Measurements from ENCODE around the gene CEBPG.

Gene CEBPG

DNA sequence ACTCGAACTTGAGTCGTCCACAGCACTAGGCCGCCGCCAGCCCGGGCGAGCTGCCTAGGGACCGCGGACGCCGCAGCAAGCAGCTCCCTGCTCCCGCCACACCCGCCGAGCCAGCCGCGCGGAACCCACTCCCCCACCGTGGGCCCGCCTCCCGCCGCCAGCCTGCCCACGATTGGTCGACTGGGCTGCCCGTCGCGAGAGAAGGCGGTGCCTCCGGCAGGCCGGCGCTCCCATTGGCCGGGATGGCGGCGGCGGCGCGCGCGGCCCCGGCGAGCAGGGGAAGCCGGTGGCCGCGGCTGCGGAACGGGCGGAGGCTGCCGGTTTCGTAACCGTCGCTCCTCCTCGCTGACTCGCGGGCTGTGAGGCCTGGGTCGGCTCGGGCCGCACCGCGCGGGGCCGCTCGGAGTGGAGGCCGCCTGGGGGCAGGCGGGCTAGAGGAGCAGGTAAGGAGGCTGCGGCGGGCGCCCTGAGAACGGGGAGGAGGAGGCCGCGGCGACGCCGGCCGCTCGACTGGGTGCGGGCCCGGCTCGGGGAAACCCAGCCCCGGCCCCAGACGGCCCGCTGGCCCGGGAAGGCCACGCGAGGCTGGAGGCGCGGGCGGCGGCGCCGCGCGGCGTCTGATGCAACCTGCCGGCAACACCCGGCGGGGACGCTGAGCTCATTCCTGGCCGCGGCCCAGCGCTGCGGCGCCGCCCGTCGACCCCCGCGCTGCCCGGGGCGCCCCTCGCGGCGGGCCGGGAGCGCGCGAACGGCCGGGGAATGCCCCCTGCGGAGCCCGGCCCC, at the start of gene CEBPG:
Gene CEBPG (plus strand): TSS at position 257 of the 783 bp plus-strand sequence. CDS start 5,531 bp downstream, outside the sequence.
- peak; percentile 39 for DNase-seq (ENCODE audit: low read depth, low spot score)
- Histone ChIP-seq H3K9me3 (ENCODE audit: control insufficient read depth, insufficient read depth, low read length) (no peaks in the 10 kb centered on the region), H3K4me3 (ENCODE audit: low read length) (peak within 1 kb of the TSS; percentile 98; the same call in 1 of the 2 replicates), H3K4me1 (ENCODE audit: control insufficient read depth, insufficient read depth, low read length) (peaks cover 7% of the 10 kb centered on the region), H3K27ac (ENCODE audit: low read length) (no peak within 1 kb of the TSS), H3K36me3 (ENCODE audit: control insufficient read depth, insufficient read depth, low read length) (no peaks in the 10 kb centered on the region), H3K27me3 (ENCODE audit: control insufficient read depth, insufficient read depth, low read length) (no peaks in the 10 kb centered on the region)
- WGBS (ENCODE audit: insufficient coverage, insufficient read length), result no CpG with 5 or more reads among the region's 118 CpGs

DNA sequence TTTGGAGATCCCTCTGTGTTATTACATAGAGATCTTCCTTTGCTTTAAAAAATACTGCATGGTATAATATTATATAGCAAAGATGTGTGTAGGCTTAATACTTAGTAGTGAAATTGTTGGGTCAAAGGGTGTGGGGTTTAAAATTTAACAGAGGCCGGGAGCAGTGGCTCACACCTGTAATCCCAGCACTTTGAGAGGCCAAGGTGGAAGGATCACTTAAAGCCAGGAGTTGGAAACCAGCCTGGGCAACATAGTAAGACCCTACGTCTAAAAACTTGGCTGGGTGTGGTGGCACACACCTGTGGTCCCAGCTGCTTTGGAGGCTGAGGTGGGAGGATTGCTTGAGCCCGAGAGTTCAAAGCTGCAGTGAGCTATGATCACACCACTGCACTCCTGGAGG, 48.9 kb upstream of the CEBPG start:
- H3K9me3 ChIP-seq (ENCODE audit: control insufficient read depth, insufficient read depth, low read length), result no peaks in the 10 kb centered on the region; the same call in 1 of the 2 replicates
- WGBS (ENCODE audit: insufficient coverage, insufficient read length), result no CpG with 5 or more reads among the region's 3 CpGs
- H3K27me3 ChIP-seq (ENCODE audit: control insufficient read depth, insufficient read depth, low read length), result no peaks in the 10 kb centered on the region; the same call in 1 of the 2 replicates
- H3K27ac ChIP-seq (ENCODE audit: low read length), result no peak overlapping the region
- H3K36me3 ChIP-seq (ENCODE audit: control insufficient read depth, insufficient read depth, low read length), result no peaks in the 10 kb centered on the region
- no peaks in the 10 kb centered on the region for H3K4me1 ChIP-seq (ENCODE audit: control insufficient read depth, insufficient read depth, low read length)
- no peak for DNase-seq (ENCODE audit: low read depth, low spot score)
- H3K4me3 ChIP-seq (ENCODE audit: low read length), result no peak overlapping the region

DNA sequence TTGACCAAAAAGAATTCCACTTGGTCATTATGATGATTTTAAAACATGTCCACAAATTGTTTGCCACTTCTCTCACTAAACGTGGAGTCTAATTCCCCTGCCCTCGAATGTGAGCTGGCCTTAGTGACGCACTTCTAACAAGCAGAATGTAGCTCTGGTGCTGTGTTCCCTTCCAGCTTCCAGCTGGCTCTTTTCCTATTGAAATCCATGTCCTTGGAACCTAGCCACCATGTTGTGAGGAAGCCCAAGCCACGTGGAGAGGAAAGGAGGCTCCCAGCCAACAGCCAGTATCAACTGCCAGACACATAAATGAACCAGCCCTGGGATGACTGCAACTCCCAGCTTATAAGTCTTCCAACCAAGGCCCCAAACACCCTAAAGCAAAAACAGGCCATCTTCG, 47.6 kb upstream of the CEBPG start:
- Histone ChIP-seq H3K27me3 (ENCODE audit: control insufficient read depth, insufficient read depth, low read length) (no peaks in the 10 kb centered on the region; the same call in 1 of the 2 replicates), H3K4me1 (ENCODE audit: control insufficient read depth, insufficient read depth, low read length) (no peaks in the 10 kb centered on the region; the same call in 1 of the 2 replicates), H3K36me3 (ENCODE audit: control insufficient read depth, insufficient read depth, low read length) (no peaks in the 10 kb centered on the region), H3K27ac (ENCODE audit: low read length) (no peak overlapping the region), H3K9me3 (ENCODE audit: control insufficient read depth, insufficient read depth, low read length) (no peaks in the 10 kb centered on the region; the same call in 1 of the 2 replicates), H3K4me3 (ENCODE audit: low read length) (no peak overlapping the region)
- DNase-seq (ENCODE audit: low read depth, low spot score), result no peak
- WGBS (ENCODE audit: insufficient coverage, insufficient read length), result no CpG with 5 or more reads among the region's 5 CpGs

DNA sequence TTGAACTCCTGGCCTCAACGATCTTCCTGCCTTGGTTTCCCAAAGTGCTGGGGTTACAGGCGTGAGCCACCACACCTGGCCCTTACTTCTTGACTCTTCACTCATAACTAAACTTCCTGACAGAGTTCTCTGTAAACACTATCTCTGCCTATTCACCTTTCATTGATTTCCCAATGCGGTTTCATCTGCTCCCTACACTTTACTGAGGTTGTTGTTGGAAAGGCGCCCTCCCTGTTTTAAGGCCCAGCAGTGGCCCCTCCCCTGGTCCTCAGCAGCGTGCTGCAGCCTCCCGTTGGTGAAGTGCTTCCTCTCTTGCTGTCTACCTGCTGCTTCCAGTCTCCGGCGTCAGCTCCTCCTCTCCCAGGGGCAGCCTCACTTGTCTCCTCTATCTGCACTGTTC, 44.4 kb upstream of the CEBPG start:
- Histone ChIP-seq H3K27ac (ENCODE audit: low read length) (no peak overlapping the region), H3K36me3 (ENCODE audit: control insufficient read depth, insufficient read depth, low read length) (no peaks in the 10 kb centered on the region), H3K9me3 (ENCODE audit: control insufficient read depth, insufficient read depth, low read length) (no peaks in the 10 kb centered on the region), H3K4me3 (ENCODE audit: low read length) (no peak overlapping the region), H3K27me3 (ENCODE audit: control insufficient read depth, insufficient read depth, low read length) (no peaks in the 10 kb centered on the region), H3K4me1 (ENCODE audit: control insufficient read depth, insufficient read depth, low read length) (no peaks in the 10 kb centered on the region; the same call in 1 of the 2 replicates)
- DNase-seq (ENCODE audit: low read depth, low spot score), result no peak
- no CpG with 5 or more reads among the region's 8 CpGs for WGBS (ENCODE audit: insufficient coverage, insufficient read length)

DNA sequence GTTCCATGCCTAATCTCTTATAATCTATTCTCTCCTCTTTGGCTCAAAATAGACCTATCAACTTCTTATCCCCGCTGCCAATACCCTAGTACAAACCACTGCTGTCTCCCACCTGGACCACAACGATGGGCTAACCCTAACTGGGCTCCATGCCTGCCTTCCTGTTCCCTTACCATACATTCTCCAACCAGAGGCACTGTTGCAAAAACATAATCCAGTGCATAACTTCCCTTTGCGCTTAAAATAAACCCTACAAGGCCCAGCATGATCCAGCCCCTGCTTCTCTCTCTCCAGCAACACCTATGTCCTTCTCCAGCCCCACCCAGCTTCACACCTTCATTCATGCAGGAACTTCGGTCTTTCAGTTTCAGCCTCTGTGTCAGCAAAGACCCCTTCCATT, 43.8 kb upstream of the CEBPG start:
- Histone ChIP-seq H3K9me3 (ENCODE audit: control insufficient read depth, insufficient read depth, low read length) (no peaks in the 10 kb centered on the region), H3K4me1 (ENCODE audit: control insufficient read depth, insufficient read depth, low read length) (no peaks in the 10 kb centered on the region; the same call in 1 of the 2 replicates), H3K36me3 (ENCODE audit: control insufficient read depth, insufficient read depth, low read length) (no peaks in the 10 kb centered on the region), H3K27me3 (ENCODE audit: control insufficient read depth, insufficient read depth, low read length) (no peaks in the 10 kb centered on the region), H3K27ac (ENCODE audit: low read length) (no peak overlapping the region), H3K4me3 (ENCODE audit: low read length) (no peak overlapping the region)
- no peak for DNase-seq (ENCODE audit: low read depth, low spot score)
- WGBS (ENCODE audit: insufficient coverage, insufficient read length), result no CpG with 5 or more reads among the region's 4 CpGs

DNA sequence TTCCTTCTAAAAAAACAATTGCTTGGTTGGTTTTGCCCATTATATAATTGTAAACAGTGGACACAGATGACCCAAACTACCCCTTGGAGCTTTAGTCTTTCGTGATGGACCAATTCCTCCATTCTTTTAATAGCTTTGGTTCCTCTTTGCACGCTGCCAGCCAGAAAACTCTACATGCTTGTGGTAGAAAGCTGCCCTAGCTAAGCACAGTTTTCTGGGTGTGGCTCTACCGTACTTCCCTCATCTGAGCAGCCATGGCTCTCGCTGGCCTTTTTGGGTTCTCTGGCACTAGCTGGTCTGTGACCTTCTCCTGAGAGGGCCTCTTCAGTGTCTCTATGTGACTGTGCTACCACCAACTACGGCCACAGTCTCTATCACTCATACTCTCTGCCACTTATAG, 41.3 kb upstream of the CEBPG start:
- no CpG with 5 or more reads among the region's 5 CpGs for WGBS (ENCODE audit: insufficient coverage, insufficient read length)
- H3K4me1 ChIP-seq (ENCODE audit: control insufficient read depth, insufficient read depth, low read length), result no peaks in the 10 kb centered on the region; the same call in none of the 2 replicates
- no peak overlapping the region for H3K4me3 ChIP-seq (ENCODE audit: low read length)
- no peaks in the 10 kb centered on the region for H3K36me3 ChIP-seq (ENCODE audit: control insufficient read depth, insufficient read depth, low read length)
- no peak overlapping the region for H3K27ac ChIP-seq (ENCODE audit: low read length)
- H3K27me3 ChIP-seq (ENCODE audit: control insufficient read depth, insufficient read depth, low read length), result no peaks in the 10 kb centered on the region
- no peaks in the 10 kb centered on the region for H3K9me3 ChIP-seq (ENCODE audit: control insufficient read depth, insufficient read depth, low read length)
- DNase-seq (ENCODE audit: low read depth, low spot score), result no peak

DNA sequence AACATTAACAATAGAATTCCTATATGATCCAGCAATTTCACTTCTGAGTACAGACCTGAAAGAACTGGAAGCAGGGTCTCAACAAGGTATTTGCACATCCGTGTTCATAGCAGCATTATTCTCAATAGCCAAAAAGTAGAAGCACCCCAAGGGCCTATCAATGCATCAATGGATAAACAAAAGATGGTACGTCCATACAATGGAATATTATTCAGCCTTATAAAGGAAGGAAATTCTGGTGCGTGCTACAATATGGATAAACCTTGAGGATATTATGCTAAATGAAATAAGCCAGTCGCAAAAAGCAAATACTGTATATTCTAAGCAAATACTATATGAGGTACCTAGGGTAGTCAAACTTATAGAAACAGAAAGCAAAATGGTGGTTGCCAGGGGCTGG, 40.4 kb upstream of the CEBPG start:
- Histone ChIP-seq H3K27ac (ENCODE audit: low read length) (no peak overlapping the region), H3K36me3 (ENCODE audit: control insufficient read depth, insufficient read depth, low read length) (no peaks in the 10 kb centered on the region), H3K27me3 (ENCODE audit: control insufficient read depth, insufficient read depth, low read length) (no peaks in the 10 kb centered on the region), H3K4me1 (ENCODE audit: control insufficient read depth, insufficient read depth, low read length) (no peaks in the 10 kb centered on the region; the same call in none of the 2 replicates), H3K9me3 (ENCODE audit: control insufficient read depth, insufficient read depth, low read length) (no peaks in the 10 kb centered on the region), H3K4me3 (ENCODE audit: low read length) (no peak overlapping the region)
- WGBS (ENCODE audit: insufficient coverage, insufficient read length), result no CpG with 5 or more reads among the region's 4 CpGs
- no peak for DNase-seq (ENCODE audit: low read depth, low spot score)

DNA sequence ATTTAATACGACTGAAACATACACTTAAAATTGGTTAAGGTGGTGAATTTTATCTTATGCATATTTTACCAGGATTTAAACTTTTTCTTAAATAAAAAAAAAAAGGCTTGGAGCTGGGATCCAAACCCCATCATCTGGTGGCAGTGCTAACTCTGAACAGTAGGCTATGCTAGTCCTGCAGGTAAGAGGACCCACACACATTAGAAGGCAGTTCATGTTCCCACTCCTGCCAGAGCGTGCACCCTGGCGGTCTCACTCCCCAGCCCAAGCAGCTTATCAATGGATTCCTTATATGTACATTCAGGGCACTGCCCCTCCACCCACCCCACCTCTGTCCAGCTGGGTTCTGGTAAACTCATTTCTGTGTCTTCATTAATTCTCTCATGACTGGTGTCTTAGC, 39.9 kb upstream of the CEBPG start:
- Histone ChIP-seq H3K36me3 (ENCODE audit: control insufficient read depth, insufficient read depth, low read length) (no peaks in the 10 kb centered on the region), H3K27ac (ENCODE audit: low read length) (no peak overlapping the region), H3K9me3 (ENCODE audit: control insufficient read depth, insufficient read depth, low read length) (no peaks in the 10 kb centered on the region), H3K4me3 (ENCODE audit: low read length) (no peak overlapping the region), H3K4me1 (ENCODE audit: control insufficient read depth, insufficient read depth, low read length) (no peaks in the 10 kb centered on the region; the same call in none of the 2 replicates), H3K27me3 (ENCODE audit: control insufficient read depth, insufficient read depth, low read length) (no peaks in the 10 kb centered on the region)
- no CpG with 5 or more reads among the region's 3 CpGs for WGBS (ENCODE audit: insufficient coverage, insufficient read length)
- DNase-seq (ENCODE audit: low read depth, low spot score), result no peak

DNA sequence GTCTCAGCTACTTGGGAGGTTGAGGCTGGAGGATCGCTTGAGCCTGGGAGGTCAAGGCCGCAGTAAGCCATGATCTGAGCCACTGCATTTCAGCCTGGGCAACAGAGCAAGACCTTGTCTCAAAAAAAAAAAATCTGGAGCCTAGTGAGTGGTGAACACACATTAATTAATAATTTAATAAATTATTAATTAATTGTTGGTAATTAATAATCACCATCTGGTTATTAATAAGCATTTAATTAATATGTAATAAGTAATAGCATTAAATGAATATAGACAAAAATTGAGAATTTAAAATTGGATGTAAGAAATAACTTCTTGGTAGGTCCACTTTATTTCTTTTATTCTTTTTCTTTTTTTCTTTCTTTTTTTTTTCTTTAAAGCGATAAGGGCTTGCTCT, 39.2 kb upstream of the CEBPG start:
- no CpG with 5 or more reads among the region's 3 CpGs for WGBS (ENCODE audit: insufficient coverage, insufficient read length)
- H3K9me3 ChIP-seq (ENCODE audit: control insufficient read depth, insufficient read depth, low read length), result no peaks in the 10 kb centered on the region
- H3K4me1 ChIP-seq (ENCODE audit: control insufficient read depth, insufficient read depth, low read length), result no peaks in the 10 kb centered on the region; the same call in none of the 2 replicates
- no peak overlapping the region for H3K4me3 ChIP-seq (ENCODE audit: low read length)
- H3K27me3 ChIP-seq (ENCODE audit: control insufficient read depth, insufficient read depth, low read length), result no peaks in the 10 kb centered on the region
- no peak overlapping the region for H3K27ac ChIP-seq (ENCODE audit: low read length)
- no peaks in the 10 kb centered on the region for H3K36me3 ChIP-seq (ENCODE audit: control insufficient read depth, insufficient read depth, low read length)
- DNase-seq (ENCODE audit: low read depth, low spot score), result no peak

DNA sequence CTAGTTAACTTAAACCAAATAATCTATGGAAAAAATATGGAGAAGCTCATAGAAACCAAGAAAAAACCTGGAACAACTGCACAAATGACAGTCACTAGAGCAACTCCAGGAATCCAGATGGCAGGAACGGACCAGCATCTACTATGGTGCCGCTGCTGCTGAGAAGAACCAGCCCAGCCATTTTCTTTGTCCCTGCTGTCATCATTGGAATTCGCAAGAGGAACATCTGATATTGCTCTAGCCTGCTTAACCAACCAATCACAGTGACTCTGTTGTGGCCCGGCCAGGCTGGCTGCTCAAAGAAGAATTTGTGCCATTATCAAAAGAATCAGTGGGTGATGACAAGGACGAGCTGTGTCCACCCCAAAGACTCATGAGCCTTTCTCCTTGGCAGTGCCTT, 38.1 kb upstream of the CEBPG start:
- H3K27me3 ChIP-seq (ENCODE audit: control insufficient read depth, insufficient read depth, low read length), result no peaks in the 10 kb centered on the region
- no peak for DNase-seq (ENCODE audit: low read depth, low spot score)

More for the DNA sequence above, 38.1 kb upstream of the CEBPG start:
- WGBS (ENCODE audit: insufficient coverage, insufficient read length), result no CpG with 5 or more reads among the region's 5 CpGs
- Histone ChIP-seq H3K36me3 (ENCODE audit: control insufficient read depth, insufficient read depth, low read length) (no peaks in the 10 kb centered on the region), H3K27ac (ENCODE audit: low read length) (no peak overlapping the region), H3K4me3 (ENCODE audit: low read length) (no peak overlapping the region), H3K4me1 (ENCODE audit: control insufficient read depth, insufficient read depth, low read length) (no peaks in the 10 kb centered on the region; the same call in 1 of the 2 replicates), H3K9me3 (ENCODE audit: control insufficient read depth, insufficient read depth, low read length) (no peaks in the 10 kb centered on the region)
